Loucy (cell line): ENCODE results near the gene GRIN2D.
"Not testable (repeated sequence)": the region's sequence is repeated elsewhere in the genome, so short reads cannot be mapped to it uniquely, and the experiment has no call there.

Source experiments
- H2AFZ ChIP-seq: fragments of 200-600 bp; sonication (generic); 2 replicates; pipeline ENCODE4 v1.6.0; 2016; ENCODE audit warnings: antibody characterized with exemption, mild to moderate bottlenecking, low read length, moderate library complexity
- H3F3A ChIP-seq: fragments of 200-600 bp; 2 replicates; pipeline ENCODE4 v1.6.0; 2016; ENCODE audit warnings: antibody characterized with exemption, low read depth, mild to moderate bottlenecking
- H3K27me3 ChIP-seq: fragments of 200-600 bp; sonication (generic); 2 replicates; pipeline ENCODE4 v1.6.1; 2014; ENCODE audit warnings: low read length, mild to moderate bottlenecking; ENCODE audit not compliant: insufficient read depth, poor library complexity, severe bottlenecking
- H3K36me3 ChIP-seq: fragments of 200-600 bp; sonication (generic); 2 replicates; pipeline ENCODE4 v1.6.1; 2016; ENCODE audit warnings: low read length; ENCODE audit not compliant: insufficient read depth
- H3K4me1 ChIP-seq: fragments of 200-600 bp; sonication (generic); 2 replicates; pipeline ENCODE4 v1.5.1; 2014; ENCODE audit warnings: low read length, mild to moderate bottlenecking; ENCODE audit not compliant: insufficient read depth, poor library complexity, severe bottlenecking
- H3K4me2 ChIP-seq: fragments of 200-600 bp; sonication (generic); 2 replicates; pipeline ENCODE4 v1.6.0; 2014; ENCODE audit warnings: antibody characterized with exemption, low read length, low read depth, mild to moderate bottlenecking; ENCODE audit not compliant: poor library complexity, severe bottlenecking
- H3K4me3 ChIP-seq: fragments of 200-600 bp; sonication (generic); 2 replicates; pipeline ENCODE4 v1.5.1; 2014; ENCODE audit warnings: low read length, mild to moderate bottlenecking, mixed read lengths; ENCODE audit not compliant: poor library complexity, severe bottlenecking
- H3K79me2 ChIP-seq: fragments of 200-600 bp; sonication (generic); 2 replicates; pipeline ENCODE4 v1.6.1; 2014; ENCODE audit warnings: low read length; ENCODE audit not compliant: insufficient read depth
- H3K9ac ChIP-seq: fragments of 200-600 bp; sonication (generic); 2 replicates; pipeline ENCODE4 v1.6.0; 2014; ENCODE audit warnings: mild to moderate bottlenecking, low read depth, low read length, moderate library complexity; ENCODE audit not compliant: poor library complexity, severe bottlenecking
- H3K9me2 ChIP-seq: fragments of 200-600 bp; sonication (generic); replicated peaks from 2 replicates; pipeline ENCODE4 v1.6.1; 2016; ENCODE audit warnings: low read depth, low read length, mixed read lengths
- H3K9me3 ChIP-seq: fragments of 200-600 bp; sonication (generic); 2 replicates; pipeline ENCODE4 v1.6.1; 2014; ENCODE audit warnings: mild to moderate bottlenecking, antibody characterized with exemption, low read length, low read depth; ENCODE audit not compliant: insufficient read depth
- H4K20me1 ChIP-seq: fragments of 200-600 bp; sonication (generic); 2 replicates; pipeline ENCODE4 v1.6.0; 2014; ENCODE audit warnings: antibody characterized with exemption, low read length, mild to moderate bottlenecking; ENCODE audit not compliant: insufficient read depth, poor library complexity, severe bottlenecking
- CTCF ChIP-seq: fragments of 200-600 bp; sonication (generic); conservative IDR thresholded peaks from 2 replicates; pipeline ENCODE4 v1.5.1; 2014; ENCODE audit warnings: mild to moderate bottlenecking, antibody characterized with exemption, low read length
- EZH2phosphoT487 ChIP-seq: fragments of 200-600 bp; IDR thresholded peaks from 2 replicates; pipeline ENCODE4 v1.6.1; 2018; ENCODE audit warnings: antibody characterized with exemption, mild to moderate bottlenecking, moderate library complexity, borderline replicate concordance

Gene GRIN2D

DNA sequence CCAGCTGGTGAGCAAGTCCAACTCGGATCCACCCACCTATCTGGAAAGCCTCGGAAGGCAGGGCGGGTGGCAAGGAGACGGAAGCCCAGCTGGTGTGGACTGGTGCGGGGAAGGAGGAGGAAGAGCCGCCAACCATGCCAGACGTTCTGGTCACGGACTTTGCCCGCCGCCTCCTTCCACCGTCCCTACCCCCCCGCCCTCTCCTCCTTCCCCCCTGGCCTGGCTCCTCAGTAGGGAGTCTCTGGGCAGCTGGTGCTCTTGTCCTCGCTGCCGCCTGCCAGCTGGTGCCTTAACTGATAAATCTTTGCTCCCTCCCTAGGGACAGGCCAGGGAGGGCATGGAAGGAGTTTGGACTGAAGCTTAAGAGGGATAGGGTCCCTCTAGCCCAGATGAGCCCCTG is 24.5 kb upstream of the GRIN2D start:
- Histone ChIP-seq H3K4me1 (peaks cover 7% of the 10 kb centered on the region), H3K79me2 (no peaks in the 10 kb centered on the region), H3K36me3 (no peaks in the 10 kb centered on the region), H3K4me3 (no peak overlapping the region), H4K20me1 (no peaks in the 10 kb centered on the region), H3F3A (no peaks in the 10 kb centered on the region), H3K9ac (no peak overlapping the region), H3K4me2 (no peak overlapping the region), H3K9me2 (no peaks in the 10 kb centered on the region), H3K9me3 (no peaks in the 10 kb centered on the region), H2AFZ (no peak overlapping the region), H3K27me3 (no peaks in the 10 kb centered on the region)
- TF ChIP-seq EZH2phosphoT487: no peak

- no peaks in the 10 kb centered on the region for H3K79me2 ChIP-seq
- H3K9ac ChIP-seq: no peak overlapping the region
- H3F3A ChIP-seq: no peaks in the 10 kb centered on the region
- H3K27me3 ChIP-seq: no peaks in the 10 kb centered on the region
- H2AFZ ChIP-seq: no peak overlapping the region
- no peak overlapping the region for H3K4me2 ChIP-seq
- no peaks in the 10 kb centered on the region for H3K36me3 ChIP-seq
- H3K4me1 ChIP-seq: no peaks in the 10 kb centered on the region
- no peaks in the 10 kb centered on the region for H4K20me1 ChIP-seq
- no peak overlapping the region for H3K4me3 ChIP-seq
- no peaks in the 10 kb centered on the region for H3K9me2 ChIP-seq
- H3K9me3 ChIP-seq: no peaks in the 10 kb centered on the region
- no peak for TF ChIP-seq EZH2phosphoT487
These were observed 22.5 kb upstream of the GRIN2D start for GRCh38 chr19:48370955-48371354.

DNA sequence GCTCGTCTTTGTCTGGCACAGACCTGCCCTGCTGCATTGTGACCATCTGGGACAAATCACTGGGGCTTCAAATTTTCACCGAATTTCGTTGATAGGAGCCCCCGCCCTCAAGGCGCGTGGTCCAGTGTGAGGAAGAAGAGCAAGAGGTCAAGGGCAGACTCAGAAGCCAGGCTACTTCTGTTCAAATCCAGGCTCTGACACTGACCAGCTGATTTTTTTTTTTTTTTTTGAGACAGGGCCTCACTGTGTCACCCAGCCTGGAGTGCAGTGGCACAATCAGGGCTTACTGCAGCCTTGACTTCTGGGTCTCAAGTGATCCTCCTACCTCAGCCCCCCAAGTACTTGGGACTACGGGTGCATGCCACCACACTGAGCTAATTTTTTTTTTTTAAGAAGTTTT is 22.1 kb upstream of the GRIN2D start:
- H3K36me3 ChIP-seq: no peaks in the 10 kb centered on the region
- no peaks in the 10 kb centered on the region for H3K4me1 ChIP-seq
- no peak overlapping the region for H3K4me2 ChIP-seq
- TF ChIP-seq EZH2phosphoT487 (no peak), CTCF (no peak)
- H4K20me1 ChIP-seq: no peaks in the 10 kb centered on the region
- H3K27me3 ChIP-seq: no peaks in the 10 kb centered on the region
- H3K9ac ChIP-seq: no peak overlapping the region
- H3K9me2 ChIP-seq: no peaks in the 10 kb centered on the region
- no peaks in the 10 kb centered on the region for H3K9me3 ChIP-seq
- no peaks in the 10 kb centered on the region for H3F3A ChIP-seq
- no peaks in the 10 kb centered on the region for H3K79me2 ChIP-seq
- H2AFZ ChIP-seq: no peak overlapping the region
- no peak overlapping the region for H3K4me3 ChIP-seq

DNA sequence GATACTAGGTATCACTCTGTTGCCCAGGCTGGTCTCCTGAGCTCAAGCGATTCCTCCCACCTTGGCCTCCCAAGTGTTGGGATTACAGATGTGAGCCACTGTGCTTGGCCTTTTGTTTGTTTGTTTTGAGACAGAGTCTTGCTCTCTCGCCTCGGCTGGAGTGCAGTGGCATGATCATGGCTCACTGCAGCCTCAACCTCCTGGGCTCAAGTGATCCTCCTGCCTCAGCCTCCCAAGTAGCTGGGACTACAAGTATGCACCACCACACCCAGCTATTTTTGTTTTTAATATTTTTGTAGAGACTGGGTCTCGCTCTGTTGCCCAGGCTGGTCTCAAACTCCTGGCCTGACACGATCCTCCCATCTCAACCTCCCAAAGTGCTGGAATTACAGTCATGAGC is 21.7 kb upstream of the GRIN2D start:
- not testable (repeated sequence) for H3K79me2 ChIP-seq, H3K9me2 ChIP-seq, H3K27me3 ChIP-seq, H3K9ac ChIP-seq, H3F3A ChIP-seq, H3K36me3 ChIP-seq, H2AFZ ChIP-seq, H3K9me3 ChIP-seq, H3K4me2 ChIP-seq, H4K20me1 ChIP-seq, H3K4me3 ChIP-seq, H3K4me1 ChIP-seq

DNA sequence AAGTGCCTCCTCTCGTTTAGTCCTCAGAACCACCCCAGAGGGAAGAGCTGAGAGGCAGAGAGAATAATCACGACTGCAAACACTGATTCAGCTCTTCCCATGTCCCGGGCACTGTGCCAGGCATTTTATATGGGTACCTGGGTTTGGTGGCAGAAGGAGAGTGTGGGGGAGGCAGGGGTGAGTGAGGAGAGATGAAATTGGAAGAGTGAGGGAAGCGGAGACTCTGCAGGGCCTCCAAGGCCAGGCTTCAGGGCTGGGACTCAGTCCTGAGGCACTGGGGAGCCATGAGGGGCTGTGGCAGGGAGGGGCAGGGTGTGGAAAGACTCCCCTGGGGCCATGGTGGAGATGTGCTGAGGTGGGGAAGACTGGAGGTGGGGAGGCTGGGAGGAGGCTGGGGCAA is 20.6 kb upstream of the GRIN2D start:
- Histone ChIP-seq H3K4me3 (no peak overlapping the region), H3K4me1 (no peaks in the 10 kb centered on the region), H4K20me1 (no peaks in the 10 kb centered on the region), H3K9ac (no peak overlapping the region), H3K4me2 (no peak overlapping the region), H3F3A (no peaks in the 10 kb centered on the region), H3K9me2 (no peaks in the 10 kb centered on the region), H2AFZ (no peak overlapping the region), H3K27me3 (no peaks in the 10 kb centered on the region), H3K36me3 (no peaks in the 10 kb centered on the region), H3K79me2 (no peaks in the 10 kb centered on the region), H3K9me3 (no peaks in the 10 kb centered on the region)
- TF ChIP-seq EZH2phosphoT487: no peak
- no peak for TF ChIP-seq CTCF
